Stimulated activated CD8-positive, alpha-beta memory T cell treated with anti-CD3 and anti-CD28 coated beads, Interleukin-12 subunit alpha, Interleukin-12 subunit beta, amount 100 ng/mL, for 1 hour (primary cell): ENCODE measurements around the gene EMD.
"Not testable (repeated sequence)": the region's sequence is repeated elsewhere in the genome, so short reads cannot be mapped to it uniquely, and the experiment has no call there.

Source experiments
- DNase-seq: peaks from one replicate; pipeline ENCODE4 v3.0.0-alpha.2; 2020; ENCODE audit warnings: low read depth

EMD gene

DNA sequence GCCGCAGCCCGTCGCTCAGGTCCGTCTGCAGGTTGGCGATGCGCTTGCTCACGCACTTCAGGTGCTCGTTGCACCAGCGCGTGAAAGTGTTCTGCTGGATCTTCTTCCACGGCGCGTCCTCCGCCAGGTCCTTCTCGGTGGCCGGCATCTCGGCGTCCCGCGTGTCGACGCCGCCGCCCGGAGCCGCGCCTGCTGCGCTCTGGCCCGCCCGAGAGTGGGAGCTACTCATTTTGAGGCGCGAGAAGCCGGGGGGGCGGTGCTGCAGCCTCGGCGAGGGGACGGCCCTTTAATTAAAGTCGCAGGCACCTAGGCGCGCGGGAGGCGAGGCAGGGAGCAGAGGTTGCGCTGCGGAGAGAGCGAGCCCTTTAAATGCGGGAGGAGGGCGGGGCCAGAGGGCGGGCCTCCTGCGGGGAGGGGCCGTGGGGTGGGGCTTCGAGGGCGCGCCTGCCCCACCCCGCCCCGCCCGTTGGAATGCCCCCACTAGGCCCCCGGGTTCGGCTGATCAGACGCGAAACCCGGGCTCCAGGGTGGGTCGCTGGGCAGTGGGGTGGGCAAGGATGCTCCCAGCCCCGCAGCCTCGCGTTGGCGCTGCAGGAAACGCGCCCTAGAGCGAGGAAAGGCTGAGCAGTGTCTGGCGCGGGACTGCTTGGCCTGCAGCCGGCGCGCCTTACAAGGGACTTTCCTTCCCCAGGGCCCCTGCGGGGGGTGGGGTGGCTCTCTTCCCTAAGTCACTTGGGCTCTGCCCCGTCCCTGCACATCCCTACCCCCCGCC, 7.9 kb upstream of the EMD start:
- peak; percentile 86 for DNase-seq

DNA sequence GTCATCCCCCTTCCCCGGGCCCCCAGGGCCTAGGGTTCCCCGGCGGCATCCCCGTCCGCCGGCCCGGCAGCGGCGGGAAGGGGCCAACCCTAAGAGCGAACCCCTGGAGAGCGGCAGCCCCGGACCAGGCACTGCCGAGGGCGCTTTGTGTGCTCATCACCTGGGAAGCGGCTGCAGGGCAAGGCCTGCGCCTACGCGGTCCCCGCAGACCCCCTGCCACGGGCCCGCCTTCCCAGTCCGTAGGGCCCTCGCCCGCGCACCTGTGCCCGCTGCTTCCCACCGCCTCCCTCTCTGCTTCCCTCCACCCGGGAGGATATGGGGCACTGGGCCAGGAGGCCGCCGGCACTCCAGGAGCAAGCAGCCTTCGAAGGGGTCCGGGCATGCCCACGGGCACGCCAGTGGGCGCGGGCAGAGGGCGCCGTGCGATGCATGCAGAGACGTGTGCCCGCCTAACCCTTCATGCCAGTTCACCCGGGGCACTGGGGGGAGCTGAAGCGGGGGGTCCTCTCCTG, 7.2 kb upstream of the EMD start:
- DNase-seq: no peak

- DNase-seq: no peak
Measured at GRCh38 chrX:154372612-154373022, 6.5 kb upstream of the EMD start.

DNA sequence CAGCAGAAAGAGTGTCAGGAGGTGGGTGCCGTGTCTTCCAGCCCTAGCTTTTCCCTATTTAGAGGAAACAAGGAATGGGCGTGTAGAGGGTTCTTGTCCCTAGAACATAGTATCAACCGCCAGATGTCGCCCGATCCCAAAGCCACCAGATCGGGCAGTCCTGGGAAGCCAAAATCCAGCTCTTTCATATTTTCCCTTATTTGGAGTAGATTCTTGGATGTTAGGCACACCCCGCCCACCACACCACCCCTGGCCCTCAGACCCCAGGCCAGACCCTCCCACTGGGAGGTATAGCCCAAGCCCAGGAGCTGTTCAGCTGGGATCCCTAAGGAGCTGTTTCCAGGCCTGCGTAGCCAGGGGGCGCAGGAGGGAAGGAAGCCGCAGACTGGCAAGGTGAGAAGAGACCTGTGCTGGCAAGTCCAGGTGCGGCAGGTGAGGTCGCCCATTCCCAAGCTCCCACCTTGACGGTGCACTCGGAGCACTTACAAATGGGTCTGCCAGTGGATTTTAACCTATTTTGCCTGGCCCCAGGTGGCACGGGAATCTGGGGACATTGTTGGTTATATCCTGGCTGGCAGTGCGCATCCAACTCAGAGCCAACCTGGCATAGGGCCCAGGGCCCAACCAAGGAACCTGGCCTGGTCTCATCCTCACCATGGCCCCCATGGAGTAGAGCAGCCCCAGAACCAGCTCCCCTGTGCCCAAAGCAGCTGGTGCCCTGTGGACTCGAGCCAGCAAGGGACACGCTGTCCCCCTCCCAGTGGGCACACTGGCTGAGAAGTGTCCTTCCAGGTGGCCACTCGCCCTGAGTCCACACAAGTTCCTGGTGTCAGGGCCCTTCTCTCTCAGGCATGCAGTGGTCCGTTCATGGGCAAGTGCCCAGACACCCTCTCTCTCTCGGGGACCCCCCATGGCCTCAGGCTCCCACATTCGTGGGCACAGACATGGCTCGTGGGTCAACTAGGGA, 5.5 kb upstream of the EMD start:
- no peak for DNase-seq

GRCh38 chrX:154374313-154375155, 4.6 kb upstream of the EMD start, which contains the start of gene FLNA:
FLNA (minus strand) TSS chrX:154374634; CDS start chrX:154371245, 3,389 bp downstream.
- DNase-seq: no peak

GRCh38 chrX:154375156-154375504, 4.0 kb upstream of the EMD start:
- no peak for DNase-seq

DNA sequence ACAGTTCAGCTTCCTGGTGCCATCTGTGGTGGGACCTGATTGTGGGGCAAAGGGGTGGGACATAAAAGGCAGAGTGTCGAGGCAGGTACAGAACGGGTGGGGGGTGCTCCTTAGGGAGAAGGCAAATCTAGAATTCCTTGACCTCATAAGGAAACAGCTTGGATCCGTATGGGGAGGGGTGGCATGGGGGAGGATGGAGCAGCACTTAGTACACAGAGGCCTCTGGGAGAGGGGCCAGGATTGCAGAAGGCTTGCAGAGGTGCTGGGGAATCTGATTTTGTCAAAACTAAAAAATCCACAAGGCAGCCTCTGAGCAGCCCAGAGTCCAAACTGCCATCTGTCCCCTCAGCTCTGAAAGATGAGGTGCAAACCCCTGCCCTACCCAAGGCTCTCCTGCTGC, 2.3 kb upstream of the EMD start:
- no peak for DNase-seq

DNA sequence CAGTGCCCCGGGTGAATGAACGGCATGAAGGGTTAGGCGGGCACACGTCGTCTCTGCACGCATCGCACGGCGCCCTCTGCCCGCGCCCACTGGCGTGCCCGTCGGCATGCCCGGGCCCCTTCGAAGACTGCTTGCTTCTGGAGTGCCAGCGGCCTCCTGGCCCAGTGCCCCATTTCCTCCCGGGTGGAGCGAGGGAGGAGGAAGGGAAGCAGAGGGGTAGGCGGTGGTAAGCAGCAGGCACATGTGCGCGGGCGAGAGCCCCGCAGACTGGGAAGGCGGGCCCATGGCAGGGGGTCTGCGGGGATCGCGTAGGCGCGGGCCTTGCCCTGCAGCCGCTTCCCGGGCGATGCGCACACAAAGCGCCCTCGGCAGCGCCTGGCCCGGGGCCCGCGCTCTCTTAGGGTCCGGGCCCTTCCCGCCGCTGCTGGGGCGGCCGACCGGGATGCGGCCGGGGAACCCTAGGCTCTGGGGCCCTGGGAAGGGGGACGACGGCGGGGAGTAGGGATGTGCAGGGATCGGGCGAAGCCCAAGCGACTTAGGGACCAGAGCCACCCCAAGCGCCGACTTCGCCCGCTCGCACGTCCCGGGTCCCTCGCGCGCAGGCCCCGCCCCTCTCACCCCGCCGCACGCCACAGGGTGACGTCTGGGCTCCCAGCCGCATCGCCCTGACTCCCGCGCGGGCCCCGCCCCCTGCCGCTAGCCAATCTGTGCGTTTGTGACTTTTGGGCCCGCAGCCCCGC, 866 bp upstream of the EMD start:
- peak; percentile 88 for DNase-seq

GRCh38 chrX:154379569-154379951, 465 bp downstream of the EMD start:
- DNase-seq: no peak

- no peak for DNase-seq
Measured at GRCh38 chrX:154380153-154380552, 1.1 kb downstream of the EMD start.

DNA sequence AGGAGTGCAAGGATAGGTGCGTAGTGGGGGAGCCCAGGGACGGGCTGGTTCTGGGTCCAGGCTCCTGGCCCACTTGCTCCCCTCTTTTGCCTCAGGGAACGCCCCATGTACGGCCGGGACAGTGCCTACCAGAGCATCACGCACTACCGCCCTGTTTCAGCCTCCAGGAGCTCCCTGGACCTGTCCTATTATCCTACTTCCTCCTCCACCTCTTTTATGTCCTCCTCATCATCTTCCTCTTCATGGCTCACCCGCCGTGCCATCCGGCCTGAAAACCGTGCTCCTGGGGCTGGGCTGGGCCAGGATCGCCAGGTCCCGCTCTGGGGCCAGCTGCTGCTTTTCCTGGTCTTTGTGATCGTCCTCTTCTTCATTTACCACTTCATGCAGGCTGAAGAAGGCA, 1.7 kb downstream of the EMD start:
- no peak for DNase-seq

DNA sequence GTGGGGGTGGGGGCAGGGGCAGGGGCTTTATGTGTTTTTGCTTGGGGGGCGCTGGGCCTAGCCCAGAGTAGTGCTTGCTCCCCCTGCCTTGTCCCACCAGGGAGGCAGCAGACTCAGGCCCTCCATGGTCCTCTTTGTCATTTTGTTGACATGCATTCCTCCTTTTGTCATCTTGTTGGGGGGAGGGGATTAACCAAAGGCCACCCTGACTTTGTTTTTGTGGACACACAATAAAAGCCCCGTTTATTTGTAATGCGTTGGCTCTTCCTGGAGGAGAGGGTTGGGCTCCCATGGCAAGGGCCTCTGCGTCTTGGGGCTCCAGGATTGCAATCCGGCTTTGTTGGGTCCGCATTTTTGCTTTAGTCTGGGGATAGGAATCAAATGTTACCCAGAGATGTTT, 2.2 kb downstream of the EMD start:
- DNase-seq: no peak

DNA sequence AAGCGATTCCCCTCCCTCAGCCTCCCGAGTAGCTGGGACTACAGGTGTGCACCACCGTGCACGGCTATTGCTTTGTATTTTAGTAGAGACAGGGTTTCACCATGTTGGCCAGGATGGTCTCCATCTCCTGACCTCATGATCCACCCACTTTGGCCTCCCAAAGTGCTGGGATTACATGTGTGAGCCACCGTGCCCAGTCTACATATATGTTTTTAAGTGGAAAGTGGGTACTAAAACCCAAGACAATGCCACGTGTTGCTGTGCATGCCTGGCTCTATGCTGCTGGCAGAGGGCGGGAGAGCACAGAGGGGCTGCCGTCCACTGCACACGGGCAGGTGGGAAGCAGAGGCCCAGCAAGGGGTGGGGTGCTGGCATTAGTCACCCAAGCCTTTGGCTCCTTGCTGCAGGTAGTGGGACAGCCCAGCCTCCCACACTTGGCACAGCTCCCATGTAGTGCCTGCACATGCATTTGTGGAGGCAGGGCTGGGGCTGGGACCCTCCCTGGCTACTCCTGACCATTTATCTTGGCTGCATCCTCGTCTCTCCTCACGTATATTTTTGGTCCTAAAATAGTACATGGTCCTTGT, 3.5 kb downstream of the EMD start:
- DNase-seq: no peak

DNA sequence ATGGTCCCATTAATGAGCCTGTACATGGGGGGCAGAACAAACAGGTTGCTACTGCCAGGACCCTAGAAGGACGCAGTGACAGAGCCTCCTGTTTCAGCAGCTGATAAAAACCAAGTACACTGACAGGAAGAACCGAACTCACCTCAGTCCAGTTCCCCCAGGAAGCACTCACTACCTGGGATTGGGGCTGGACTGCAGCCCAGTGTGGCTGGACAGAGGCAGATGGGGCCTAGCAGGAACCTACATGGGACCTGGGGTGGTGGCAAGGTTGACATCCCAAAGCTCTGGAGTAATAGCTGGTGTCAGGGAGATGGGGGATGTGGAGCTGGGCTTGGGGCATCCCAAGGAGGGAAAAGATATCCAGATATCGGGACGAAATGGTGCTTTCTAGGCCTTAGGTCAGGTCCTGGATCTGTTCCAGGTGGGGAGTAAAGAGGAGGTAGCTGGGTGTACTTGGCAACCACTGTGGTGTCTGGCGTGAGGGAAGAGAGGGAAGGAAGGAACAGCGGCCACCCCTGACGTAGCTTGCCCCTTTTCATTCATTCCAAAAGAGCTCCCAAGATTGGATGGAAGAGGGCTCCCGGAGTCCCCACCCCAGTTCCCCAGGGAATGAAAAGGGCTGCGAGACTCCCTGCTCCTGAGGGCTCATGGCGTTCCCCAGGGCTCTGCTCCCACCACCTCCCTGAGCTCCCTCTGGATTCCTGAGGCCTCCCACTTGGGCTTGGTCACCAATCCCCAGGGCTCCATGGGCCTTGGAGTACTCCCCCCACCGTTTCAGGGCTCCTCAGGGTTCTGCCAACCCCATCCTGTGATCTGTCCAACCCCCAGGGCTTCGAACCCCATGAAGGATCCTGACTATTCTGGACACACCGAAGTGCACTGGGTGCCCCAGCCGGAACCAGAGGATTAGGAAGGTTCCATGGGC, 4.5 kb downstream of the EMD start:
- DNase-seq: no peak

DNA sequence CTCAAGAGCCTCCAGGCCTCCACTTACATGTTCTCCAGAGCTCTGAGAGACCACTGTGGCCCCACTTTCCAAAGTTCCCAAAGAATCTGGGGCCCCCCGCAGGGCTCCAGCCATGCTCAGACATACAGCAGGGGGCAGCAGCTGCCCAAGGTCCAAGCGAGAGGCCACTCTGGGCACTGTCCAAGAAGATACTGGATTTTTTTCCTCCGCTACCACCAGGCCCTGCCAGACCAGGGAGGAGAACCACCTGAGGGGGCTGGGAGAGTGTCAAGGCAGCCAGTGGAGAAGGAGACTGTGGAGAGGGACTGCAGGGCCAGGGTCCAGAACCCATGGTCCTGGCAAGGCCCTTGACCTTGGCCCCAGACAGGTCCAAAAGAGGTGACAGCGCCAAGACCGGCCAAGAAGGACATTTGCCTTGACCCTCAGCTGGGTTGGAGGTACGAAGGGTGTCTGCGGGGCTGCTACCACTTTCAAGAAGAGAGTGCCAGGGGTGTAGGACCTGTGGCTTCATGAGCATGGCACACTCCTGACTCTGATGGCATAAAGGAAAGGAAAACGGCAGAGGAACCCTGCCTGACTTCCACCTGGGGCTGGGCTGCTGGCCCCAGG, 5.3 kb downstream of the EMD start:
- DNase-seq: no peak

DNA sequence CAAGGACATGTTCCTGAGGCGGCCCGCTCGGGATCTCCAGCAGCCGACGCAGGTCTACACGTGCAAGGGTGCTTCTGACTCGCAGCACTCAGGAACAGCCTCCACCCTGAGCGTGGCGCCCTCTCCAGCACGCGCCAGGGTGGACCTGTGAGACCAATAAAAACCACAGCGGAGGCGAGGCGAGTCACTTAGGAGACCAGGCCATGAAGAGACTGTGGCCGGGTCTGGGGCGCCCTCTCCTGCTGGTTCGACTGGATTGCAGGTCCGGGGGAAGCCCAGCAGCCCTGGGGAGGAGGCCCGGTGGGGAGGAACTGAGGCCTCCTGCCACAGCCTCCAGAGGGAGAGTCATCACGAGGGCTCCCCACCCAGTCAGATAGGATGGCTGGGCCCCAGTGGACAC, 9.0 kb downstream of the EMD start:
- DNase-seq: not testable (repeated sequence)

DNA sequence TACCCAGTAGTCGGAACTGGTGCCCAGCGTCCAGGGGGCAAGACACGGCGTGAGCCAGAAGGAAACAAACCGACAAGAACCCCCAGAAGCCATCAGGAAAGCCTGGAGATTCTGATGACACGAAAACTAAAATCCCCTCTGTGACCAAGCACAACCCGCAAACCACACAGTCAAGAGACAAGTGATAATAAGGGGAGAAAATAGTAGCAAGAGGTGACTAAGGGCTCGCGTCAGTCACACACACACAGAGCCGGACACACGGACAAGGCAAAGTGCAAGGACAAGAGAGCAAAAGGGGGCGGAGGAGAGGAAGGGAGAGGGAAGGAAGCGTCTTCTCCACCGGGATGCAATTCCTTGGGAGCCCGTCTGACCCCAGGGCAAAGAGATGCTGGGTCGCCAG, 9.6 kb downstream of the EMD start:
- not testable (repeated sequence) for DNase-seq

GRCh38 chrX:154389812-154390747, 11.0 kb downstream of the EMD start:
- DNase-seq: not testable (repeated sequence)
